Inflammatory macrophage treated with lipopolysaccharide for 4 hours (primary cell): ENCODE measurements around the gene MED12L.
"Not testable (repeated sequence)": the region's sequence is repeated elsewhere in the genome, so short reads cannot be mapped to it uniquely, and the experiment has no call there.

Source experiments
- DNase-seq: peaks from one replicate; pipeline ENCODE4 v3.0.0-alpha.2; 2020

The MED12L gene

DNA sequence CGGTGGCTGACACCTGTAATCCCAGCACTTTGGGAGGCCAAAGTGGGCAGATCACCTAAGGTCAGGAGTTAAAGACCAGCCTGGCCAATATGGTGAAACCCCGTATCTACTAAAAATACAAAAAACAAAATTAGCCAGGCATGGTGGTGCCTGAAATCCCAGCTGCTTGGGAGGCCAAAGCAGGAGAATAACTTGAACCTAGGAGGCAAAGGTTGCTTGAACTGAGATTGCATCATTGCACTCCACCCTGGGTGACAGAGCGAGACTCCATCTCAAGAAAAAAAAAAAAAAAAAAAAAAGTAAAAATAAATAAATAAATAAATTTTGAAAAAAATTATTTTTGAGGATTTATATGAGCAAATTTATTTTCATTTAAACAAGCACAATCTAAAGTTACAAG lies 306.7 kb downstream of the MED12L start:
- DNase-seq = not testable (repeated sequence)

GRCh38 chr3:151393146-151393830 lies 307.8 kb downstream of the MED12L start:
- DNase-seq = peak; percentile 33

DNA sequence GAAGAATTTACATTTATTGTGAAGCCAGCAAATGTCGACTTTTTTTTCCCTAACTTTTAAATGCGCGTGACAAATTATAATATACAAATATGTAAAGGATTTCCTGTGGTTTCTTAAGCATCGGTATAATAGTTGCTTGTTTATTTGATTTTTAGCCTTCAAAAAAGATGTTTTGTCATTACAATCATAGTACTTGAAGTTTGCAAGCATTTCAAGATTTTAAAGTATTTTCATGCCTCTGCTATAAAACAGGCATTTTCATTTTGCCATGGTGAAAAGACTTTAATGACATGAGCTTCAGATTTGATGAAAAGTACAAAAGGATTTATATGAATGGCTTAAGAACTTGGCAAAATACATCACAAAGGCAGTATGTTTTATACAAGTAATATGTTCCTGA lies 308.5 kb downstream of the MED12L start:
- DNase-seq = no peak

GRCh38 chr3:151394611-151395010 lies 309.1 kb downstream of the MED12L start:
- no peak for DNase-seq

GRCh38 chr3:151395806-151396205 lies 310.3 kb downstream of the MED12L start:
- DNase-seq = peak; percentile 94

DNA sequence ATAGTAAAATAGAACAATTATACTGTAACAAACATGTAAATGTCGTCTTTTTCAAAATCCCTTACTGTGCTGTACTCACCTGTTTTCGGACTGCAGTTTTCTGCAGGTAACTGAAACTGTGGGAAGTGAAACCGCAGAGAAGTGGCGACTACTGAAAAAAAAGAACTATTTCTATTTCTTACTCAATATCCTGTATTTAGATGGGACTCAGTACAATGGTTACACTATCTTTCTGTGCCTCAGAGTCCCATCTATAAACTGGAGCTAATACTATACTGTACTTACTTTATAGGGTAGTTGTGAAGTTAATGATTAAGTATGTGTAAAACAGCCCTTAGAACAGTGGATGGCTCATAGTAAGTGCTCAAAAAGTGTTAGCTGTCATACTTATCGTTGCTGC lies 313.4 kb downstream of the MED12L start:
- DNase-seq = no peak

GRCh38 chr3:151400341-151400740 lies 314.9 kb downstream of the MED12L start:
- DNase-seq = no peak

DNA sequence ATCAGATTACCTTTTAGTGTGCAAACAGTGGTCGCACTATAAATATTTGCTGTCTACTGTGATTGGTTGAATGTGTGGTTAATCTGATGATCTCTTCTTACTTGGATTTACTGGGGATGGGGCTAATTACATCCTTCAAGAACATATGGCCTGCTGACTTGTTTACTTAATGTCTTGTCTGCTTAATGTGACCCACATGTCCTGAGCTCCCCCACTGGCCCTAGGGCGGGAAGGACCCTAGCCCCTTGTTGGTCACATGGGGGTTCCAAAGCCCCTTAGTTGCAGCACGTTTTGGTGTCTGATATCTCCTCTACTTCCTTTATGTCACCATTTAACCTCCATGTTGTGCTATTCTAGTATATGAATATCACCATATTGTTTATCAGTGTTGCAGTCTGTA lies 316.9 kb downstream of the MED12L start:
- DNase-seq = no peak

- no peak for DNase-seq
Observed at GRCh38 chr3:151403246-151403645, 317.8 kb downstream of the MED12L start.

GRCh38 chr3:151404316-151404715 lies 318.9 kb downstream of the MED12L start:
- DNase-seq = peak; percentile 47

DNA sequence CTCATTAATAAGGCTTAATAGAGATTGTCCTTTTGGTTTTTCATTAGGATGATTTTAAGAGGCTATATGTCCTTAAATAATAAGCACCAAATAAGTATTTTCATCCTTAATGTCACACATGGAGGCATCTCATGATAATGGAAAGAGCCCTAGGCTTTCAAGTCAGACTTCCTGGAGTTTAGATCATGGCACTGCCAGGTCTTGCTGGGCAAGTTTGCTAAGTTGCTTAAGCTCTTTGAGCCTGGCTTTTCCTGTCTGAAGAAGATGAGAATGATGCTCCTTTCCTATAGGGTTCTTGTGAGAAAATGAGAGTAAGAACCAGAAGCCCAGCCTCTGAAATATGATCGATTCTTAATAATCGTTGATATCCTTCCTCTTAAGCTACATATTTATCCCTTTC lies 322.5 kb downstream of the MED12L start:
- no peak for DNase-seq

DNA sequence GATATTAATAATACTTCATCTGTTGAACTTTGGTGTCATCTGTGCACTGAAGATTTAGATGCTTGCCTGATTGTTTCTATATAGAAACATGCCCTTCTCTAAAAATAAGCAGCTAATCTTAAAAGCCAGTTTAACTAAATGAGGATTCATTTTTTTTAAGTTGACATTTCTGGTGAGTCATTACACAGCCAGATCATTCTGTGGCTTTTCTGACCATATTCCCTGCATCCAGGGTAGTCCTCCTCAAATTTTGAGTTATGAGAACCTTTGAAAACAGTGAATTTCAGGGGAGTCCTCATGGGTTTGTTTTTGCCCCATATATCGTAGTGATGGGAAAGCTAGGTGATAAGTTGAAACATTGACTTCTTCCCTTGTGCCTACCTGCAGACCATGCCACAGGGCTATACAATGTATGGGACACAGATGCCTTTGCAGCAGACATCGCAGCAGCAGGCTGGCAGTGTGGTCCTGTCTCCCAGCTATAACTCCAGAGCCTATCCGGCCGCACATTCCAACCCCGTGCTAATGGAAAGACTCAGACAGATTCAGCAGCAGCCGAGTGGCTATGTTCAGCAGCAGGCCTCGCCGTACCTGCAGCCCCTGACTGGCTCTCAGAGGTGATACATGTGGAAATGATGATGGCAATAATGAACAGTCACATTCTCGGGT lies 325.6 kb downstream of the MED12L start:
- no peak for DNase-seq

DNA sequence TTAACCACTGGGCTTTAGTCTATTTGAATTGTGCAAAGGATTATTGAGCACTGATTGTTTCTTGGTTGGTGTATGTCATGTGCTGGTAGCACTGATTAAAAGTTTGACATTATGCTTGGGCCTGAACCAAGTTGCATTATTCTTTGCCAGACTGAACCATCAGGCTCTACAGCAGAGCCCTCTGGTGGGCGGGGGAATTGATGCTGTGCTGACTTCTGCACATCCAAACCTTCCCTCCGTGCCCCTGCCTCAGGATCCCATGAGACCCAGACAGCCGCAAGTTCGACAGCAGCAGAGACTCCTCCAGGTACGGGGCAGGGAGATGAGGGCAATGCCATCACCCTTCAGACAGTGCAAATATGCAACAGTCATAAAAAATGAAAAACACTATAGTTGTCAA lies 327.5 kb downstream of the MED12L start:
- no peak for DNase-seq

DNA sequence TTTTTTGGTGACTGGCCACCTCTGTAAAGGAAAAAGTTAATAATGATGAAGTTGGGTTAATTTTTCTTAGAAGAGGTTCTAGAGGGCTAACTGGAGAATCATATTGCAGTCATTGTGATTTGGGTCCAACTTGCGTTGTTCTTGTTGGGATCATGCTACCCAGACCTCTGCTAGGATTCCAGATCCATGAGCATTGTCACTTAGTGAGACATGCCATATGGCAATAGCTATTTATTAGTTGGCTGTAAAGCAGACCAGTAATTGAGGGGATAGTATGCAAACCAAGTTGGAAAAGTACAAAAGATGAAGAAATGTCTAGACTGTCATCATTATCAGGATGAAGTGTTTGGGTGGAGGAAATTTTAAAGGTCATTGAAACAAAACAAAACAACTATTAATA lies 329.8 kb downstream of the MED12L start:
- no peak for DNase-seq

- no peak for DNase-seq
Observed at GRCh38 chr3:151419806-151420205, 334.3 kb downstream of the MED12L start.

- DNase-seq = peak; percentile 22
Observed at GRCh38 chr3:151421938-151422337, 336.5 kb downstream of the MED12L start.

- DNase-seq = no peak
Observed at GRCh38 chr3:151423091-151423490, 337.6 kb downstream of the MED12L start.

- DNase-seq = peak; percentile 11
Observed at GRCh38 chr3:151425627-151426340, 340.3 kb downstream of the MED12L start.

DNA sequence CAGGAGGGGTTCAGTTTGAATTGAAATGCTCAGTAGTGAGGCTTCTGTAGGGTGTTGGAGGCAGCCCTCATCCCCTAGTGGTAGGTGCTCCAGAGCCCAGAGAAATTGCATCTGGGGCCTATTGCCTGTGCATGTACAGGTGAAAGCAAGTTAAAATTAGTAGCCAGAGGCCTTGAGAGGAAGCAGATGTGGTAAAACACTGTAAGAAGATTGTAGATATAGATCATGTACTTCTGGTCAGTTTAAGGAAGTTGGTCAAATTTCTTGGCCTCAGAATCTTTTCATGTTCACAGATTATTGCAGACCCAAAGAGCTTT lies 340.8 kb downstream of the MED12L start:
- no peak for DNase-seq

- no peak for DNase-seq
Observed at GRCh38 chr3:151428386-151428785, 342.9 kb downstream of the MED12L start.

DNA sequence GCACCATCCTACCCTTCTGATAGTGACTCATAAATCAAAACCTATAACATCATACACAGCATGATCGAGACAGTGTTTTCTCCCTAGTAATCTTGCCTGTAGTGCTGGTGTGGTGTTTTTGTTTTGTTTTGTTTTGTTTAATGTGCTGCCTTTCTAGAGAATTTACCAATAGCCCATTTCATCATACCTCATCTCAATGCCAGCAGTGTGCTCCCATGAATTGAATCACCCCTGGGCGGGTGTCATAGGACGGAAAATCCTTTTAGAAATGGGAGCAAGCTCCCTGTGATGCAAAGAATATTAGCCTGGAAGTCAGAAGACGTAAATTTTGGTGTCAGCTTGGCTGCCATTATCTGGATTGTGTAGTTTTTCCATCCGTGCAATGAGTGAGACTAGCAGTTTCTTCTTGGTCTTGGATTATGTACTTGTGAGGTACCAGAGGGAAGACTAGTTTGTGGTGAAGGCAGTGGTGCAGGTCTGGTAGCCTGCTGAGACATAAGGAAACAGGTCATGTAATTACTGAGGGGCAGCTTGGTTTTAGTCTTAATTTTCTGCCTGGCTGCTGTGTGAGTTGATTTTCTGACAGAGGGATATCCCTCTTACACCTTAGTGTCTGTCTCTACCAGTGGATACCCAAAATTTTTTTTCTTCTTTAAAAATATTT lies 345.5 kb downstream of the MED12L start:
- DNase-seq = no peak

GRCh38 chr3:151431940-151432339 lies 346.5 kb downstream of the MED12L start:
- DNase-seq = no peak

GRCh38 chr3:151432616-151433372 lies 347.3 kb downstream of the MED12L start:
- no peak for DNase-seq
